CD4-positive, alpha-beta T cell treated with Interleukin-6 at 100 ng/mL for 8 hours (primary cell): ENCODE results near the gene NIN.

Experiments
- DNase-seq: peaks from one replicate; pipeline ENCODE4 v3.0.0-alpha.2; 2020; ENCODE audit warnings: mixed read lengths, low spot score

Gene NIN

GRCh38 chr14:50790589-50790988 lies 40.4 kb downstream of the NIN start:
- no peak for DNase-seq

GRCh38 chr14:50786751-50787464 lies 44.1 kb downstream of the NIN start:
- no peak for DNase-seq

- DNase-seq = peak; percentile 35
These were observed 45.4 kb downstream of the NIN start for GRCh38 chr14:50785457-50786063.

GRCh38 chr14:50784683-50785456 lies 46.1 kb downstream of the NIN start:
- no peak for DNase-seq

GRCh38 chr14:50783563-50783962 lies 47.4 kb downstream of the NIN start:
- no peak for DNase-seq

GRCh38 chr14:50780393-50780792 lies 50.6 kb downstream of the NIN start:
- DNase-seq = no peak

- DNase-seq = no peak
These were observed 52.1 kb downstream of the NIN start for GRCh38 chr14:50778721-50779483.

GRCh38 chr14:50776522-50776921 lies 54.4 kb downstream of the NIN start:
- no peak for DNase-seq

GRCh38 chr14:50775357-50775756 lies 55.6 kb downstream of the NIN start:
- DNase-seq = no peak

- DNase-seq = no peak
These were observed 56.3 kb downstream of the NIN start for GRCh38 chr14:50774542-50775267.

GRCh38 chr14:50773632-50774541 lies 57.1 kb downstream of the NIN start:
- DNase-seq = peak; percentile 7

- no peak for DNase-seq
These were observed 58.5 kb downstream of the NIN start for GRCh38 chr14:50772412-50772811.

GRCh38 chr14:50770586-50770985 lies 60.4 kb downstream of the NIN start:
- no peak for DNase-seq

- no peak for DNase-seq
These were observed 61.0 kb downstream of the NIN start for GRCh38 chr14:50769863-50770500.

- DNase-seq = no peak
These were observed 62.3 kb downstream of the NIN start for GRCh38 chr14:50768680-50769079.

- DNase-seq = no peak
These were observed 64.5 kb downstream of the NIN start for GRCh38 chr14:50766338-50766886.

- no peak for DNase-seq
These were observed 67.5 kb downstream of the NIN start for GRCh38 chr14:50763382-50764007.

GRCh38 chr14:50762931-50763300 lies 68.0 kb downstream of the NIN start:
- no peak for DNase-seq
